ENCODE data around the gene UPK1A.

UPK1A gene

GRCh38 chr19:35725216-35725861, 59.0 kb downstream of the UPK1A start:
- TF ChIP-seq GATA3 (IDR thresholded peaks at IDR 0.05; ENCODE audit: low read depth, low read length) (no peak), GATA2 (IDR thresholded peaks at IDR 0.05; ENCODE audit: low read depth, low read length) (no peak)

GRCh38 chr19:35727053-35727955, 61.0 kb downstream of the UPK1A start:
- TF ChIP-seq GATA2 (IDR thresholded peaks at IDR 0.05; ENCODE audit: low read depth, low read length) (no peak), GATA3 (IDR thresholded peaks at IDR 0.05; ENCODE audit: low read depth, low read length) (no peak)

All from SH-SY5Y (cell line).